ENCODE data around the gene KRT10. TPM values are rescaled to one million over a fixed set of nuclear protein-coding genes. Genes with fewer than 3 reads are reported as not detected.

KRT10 gene
- total RNA-seq, 1 experiment from 2014 or later = 28.4 TPM

GRCh38 chr17:40791787-40792436, 30.5 kb downstream of the KRT10 start:
- H3K4me3 Mint-ChIP-seq = no peak overlapping the region
- no peaks in the 10 kb centered on the region for H3K9me3 Mint-ChIP-seq
- H4K20me1 ChIP-seq (ENCODE audit: control insufficient read depth, insufficient read depth, insufficient read length) = no peaks in the 10 kb centered on the region

More at GRCh38 chr17:40791787-40792436, 30.5 kb downstream of the KRT10 start:
- Histone ChIP-seq H3K14ac (ENCODE audit: insufficient read depth, low read length) (no peak overlapping the region), H3T11ph (ENCODE audit: low read length) (no peak overlapping the region), H3K4me1 (ENCODE audit: insufficient read depth, low read length) (no peaks in the 10 kb centered on the region), H3K18ac (ENCODE audit: insufficient read length, low read depth, low read length) (no peak overlapping the region), H3K27me3 (ENCODE audit: insufficient read depth, low read length) (no peaks in the 10 kb centered on the region), H4K91ac (ENCODE audit: insufficient read length, low read depth, low read length) (no peak overlapping the region), H2AK5ac (ENCODE audit: insufficient read length, low read length) (no peak overlapping the region), H3K23ac (ENCODE audit: insufficient read length, low read depth, low read length) (no peak overlapping the region), H3K27ac (ENCODE audit: insufficient read length, low read depth, low read length) (no peak overlapping the region), H2BK5ac (ENCODE audit: insufficient read length, low read length) (no peak overlapping the region), H3K9ac (ENCODE audit: extremely low read depth, insufficient read length, low read length) (no peak overlapping the region), H3K23me2 (ENCODE audit: insufficient read length, low read depth, low read length, poor library complexity, severe bottlenecking) (no peaks in the 10 kb centered on the region), H2BK120ac (ENCODE audit: low read depth, low read length, poor library complexity, severe bottlenecking) (no peak overlapping the region), H2BK12ac (ENCODE audit: insufficient read length, low read depth, low read length) (no peak overlapping the region), H3K9me3 (ENCODE audit: control insufficient read depth, low read depth, low read length) (no peaks in the 10 kb centered on the region), H2AFZ (ENCODE audit: low read length) (no peak overlapping the region), H3K4me2 (ENCODE audit: insufficient read depth, insufficient read length, low read length) (no peak overlapping the region), H3K56ac (ENCODE audit: insufficient read length, low read depth, low read length) (no peak overlapping the region), H3K79me1 (ENCODE audit: insufficient read depth, low read depth, low read length, poor library complexity, severe bottlenecking) (no peaks in the 10 kb centered on the region), H4K5ac (ENCODE audit: insufficient read length, low read depth, low read length) (no peak overlapping the region), H3K4ac (ENCODE audit: low read depth, low read length) (no peak overlapping the region), H4K8ac (replicated peaks; ENCODE audit: insufficient read length, low read depth, low read length) (no peak overlapping the region), H2BK15ac (ENCODE audit: low read depth, low read length) (no peak overlapping the region), H3K79me2 (ENCODE audit: insufficient read depth, low read length) (no peaks in the 10 kb centered on the region), H2BK20ac (ENCODE audit: low read depth, low read length, poor library complexity, severe bottlenecking) (no peak overlapping the region)
- no peaks in the 10 kb centered on the region for H3K36me3 Mint-ChIP-seq (ENCODE audit: insufficient read depth in 1 of 3, low read depth in 3 of 3)
- peak; percentile 77 for TF ChIP-seq CTCF (conservative IDR thresholded peaks at IDR 0.05)
- no CpG with 5 or more reads among the region's 6 CpGs for WGBS (ENCODE audit: extremely low coverage, insufficient read length, low lambda C conversion rate)
- peaks cover 16% of the 10 kb centered on the region for H3K27me3 Mint-ChIP-seq (ENCODE audit: low read depth)
- H3K27ac Mint-ChIP-seq = no peak overlapping the region
- H3K4me1 Mint-ChIP-seq = no peaks in the 10 kb centered on the region; a peak in 1 of 4 replicates
- no peak for DNase-seq

All from H9 (cell line).